Keratinocyte (primary cell): ENCODE measurements around the gene MBTPS1. TPM values are rescaled to one million over a fixed set of nuclear protein-coding genes. Genes with fewer than 3 reads are reported as not detected.
A peak's percentile ranks its signal among the peaks of the same experiment; 100 is the strongest.

ENCODE experiments used
- DNase-seq: peaks from one replicate; pipeline ENCODE4 v3.0.0-alpha.2; 2011; ENCODE audit warnings: low read depth, missing footprints, low spot score
- FAIRE-seq: peaks from 2 replicates; lab custom pipeline; 2011; peaks lifted over from hg19 to GRCh38; lab: Jason Lieb, UNC
- H2AFZ ChIP-seq: 2 replicates; pipeline ENCODE4 v1.6.0; 2012; ENCODE audit warnings: low read length, control low read depth, inconsistent platforms; ENCODE audit not compliant: control insufficient read depth
- H3K27ac ChIP-seq: 2 replicates; pipeline ENCODE4 v1.5.1; 2011; ENCODE audit warnings: low read length; ENCODE audit not compliant: control insufficient read depth, insufficient read depth
- H3K27me3 ChIP-seq: 3 replicates; pipeline ENCODE4 v1.6.0; 2011; ENCODE audit warnings: low read length; ENCODE audit not compliant: control insufficient read depth, insufficient read depth; ENCODE audit errors: extremely low read depth
- H3K36me3 ChIP-seq, 2 experiments: 2 replicates in 1 of 2; 3 replicates in 1 of 2; pipeline ENCODE4 v1.5.1; 2011; ENCODE audit warnings: low read length in 2 of 2, mild to moderate bottlenecking in 1 of 2; ENCODE audit not compliant: control insufficient read depth in 2 of 2, insufficient read depth in 2 of 2; ENCODE audit errors: extremely low read depth in 1 of 2
- H3K4me1 ChIP-seq: 3 replicates; pipeline ENCODE4 v1.5.1; 2011; ENCODE audit warnings: low read length; ENCODE audit not compliant: control insufficient read depth, insufficient read depth; ENCODE audit errors: extremely low read depth
- H3K4me2 ChIP-seq: 3 replicates; pipeline ENCODE4 v1.6.0; 2011; ENCODE audit warnings: low read depth, low read length; ENCODE audit not compliant: control insufficient read depth, insufficient read depth; ENCODE audit errors: extremely low read depth
- H3K4me3 ChIP-seq, 3 experiments: fragments of 200-600 bp in 1 of 3; sonication (generic) in 1 of 3; 2 replicates in 2 of 3; 3 replicates in 1 of 3; pipeline ENCODE4 v1.5.1; 2011 to 2016; ENCODE audit warnings: low read length in 3 of 3, mild to moderate bottlenecking in 3 of 3, control low read depth in 2 of 3, inconsistent platforms in 1 of 3, low read depth in 1 of 3, mixed read lengths in 1 of 3, mixed run types in 1 of 3, moderate library complexity in 1 of 3; ENCODE audit not compliant: control insufficient read depth in 2 of 3, insufficient read depth in 2 of 3; ENCODE audit errors: extremely low read depth in 1 of 3
- H3K79me2 ChIP-seq: 2 replicates; pipeline ENCODE4 v1.6.0; 2012; ENCODE audit warnings: low read length; ENCODE audit not compliant: control insufficient read depth, insufficient read depth
- H3K9ac ChIP-seq: 3 replicates; pipeline ENCODE4 v1.6.0; 2011; ENCODE audit warnings: low read length; ENCODE audit not compliant: control insufficient read depth, insufficient read depth; ENCODE audit errors: extremely low read depth
- H3K9me1 ChIP-seq: 3 replicates; pipeline ENCODE4 v1.6.0; 2011; ENCODE audit warnings: low read length; ENCODE audit not compliant: control insufficient read depth, insufficient read depth; ENCODE audit errors: extremely low read depth
- H3K9me3 ChIP-seq: 2 replicates; pipeline ENCODE4 v1.5.1; 2012; ENCODE audit warnings: low read depth, low read length; ENCODE audit not compliant: control insufficient read depth
- H4K20me1 ChIP-seq: 3 replicates; pipeline ENCODE4 v1.6.0; 2011; ENCODE audit warnings: low read length; ENCODE audit not compliant: control insufficient read depth, insufficient read depth; ENCODE audit errors: extremely low read depth
- CTCF ChIP-seq, 3 experiments: IDR thresholded peaks in 1 of 3; conservative IDR thresholded peaks in 1 of 3; optimal IDR thresholded peaks in 1 of 3; 2 replicates in 2 of 3; 3 replicates in 1 of 3; pipeline versions ENCODE3 to v1.5.1; 2011; ENCODE audit warnings: low read length in 3 of 3, mild to moderate bottlenecking in 3 of 3, moderate library complexity in 2 of 3, control low read depth in 1 of 3, inconsistent platforms in 1 of 3; ENCODE audit not compliant: insufficient read depth in 2 of 3; ENCODE audit errors: extremely low read depth in 1 of 3
- EZH2 ChIP-seq: IDR thresholded peaks from one replicate; pipeline ENCODE4 v1.6.1; 2012; ENCODE audit warnings: inconsistent platforms, mild to moderate bottlenecking, low read length, moderate library complexity
- dilution Hi-C: fragments of 300-500 bp; cut with MboI; formaldehyde crosslinking; loops from one replicate; pipeline ENCODE4 v1.7.0; 2020; ENCODE audit warnings: low sequenced_read_pairs; ENCODE audit not compliant: extremely low pct_ligation_motif_present
- polyA plus RNA-seq, 5 experiments: library from polyadenylated mRNA; depleted of rRNA in 3 of 5; stranded (reverse) in 3 of 5; stranded (forward) in 1 of 5; unstranded in 1 of 5; fragments of >200 nt; gene quantifications; 1 replicate in 1 of 5; 2 replicates in 3 of 5; 3 replicates in 1 of 5; pipeline versions ENCODE4 v1.2.1 to v1.2.3, GENCODE V29; 2011 to 2012; ENCODE audit warnings: missing spikeins in 2 of 5, low read depth in 1 of 5, low replicate concordance in 1 of 5

MBTPS1 gene
- polyA plus RNA-seq, 1 donor (not counting 4 experiments of a cell fraction or from before 2014, with no cell fraction given): 56.0 TPM

- H4K20me1 ChIP-seq: peaks cover 2% of the 10 kb centered on the region
- peaks cover 15% of the 10 kb centered on the region for H3K4me1 ChIP-seq
- no peak for DNase-seq
- peak; percentile 29 for FAIRE-seq
- dilution Hi-C loops: no loop called here
- H2AFZ ChIP-seq: no peak overlapping the region
- no peak overlapping the region for H3K4me2 ChIP-seq
- H3K36me3 ChIP-seq: peaks cover 5 to 11% of the 10 kb centered on the region in 2 experiments
- H3K9me3 ChIP-seq: no peaks in the 10 kb centered on the region
- TF ChIP-seq EZH2: no peak
- no peak for TF ChIP-seq CTCF (optimal IDR thresholded peaks at IDR 0.05 in 1 of 3, IDR thresholded peaks at IDR 0.05 in 1 of 3, conservative IDR thresholded peaks at IDR 0.05 in 1 of 3; ENCODE audit: extremely low read depth in 1 of 3, insufficient read depth in 2 of 3, low read length in 3 of 3)
- no peak overlapping the region for H3K4me3 ChIP-seq
- peaks cover 20% of the 10 kb centered on the region for H3K79me2 ChIP-seq
- no peaks in the 10 kb centered on the region for H3K9me1 ChIP-seq
- no peak overlapping the region for H3K27ac ChIP-seq
- no peak overlapping the region for H3K9ac ChIP-seq
- H3K27me3 ChIP-seq: no peaks in the 10 kb centered on the region
Observed at GRCh38 chr16:84098939-84099338, 17.8 kb downstream of the MBTPS1 start.

- H3K36me3 ChIP-seq: peaks cover 15 to 24% of the 10 kb centered on the region in 2 experiments
- no peaks in the 10 kb centered on the region for H3K9me3 ChIP-seq
- no peak overlapping the region for H3K9ac ChIP-seq
- no peak overlapping the region for H3K4me3 ChIP-seq
- H4K20me1 ChIP-seq: no peaks in the 10 kb centered on the region
- H3K27ac ChIP-seq: no peak overlapping the region
- peaks cover 3% of the 10 kb centered on the region for H3K79me2 ChIP-seq
- FAIRE-seq (no peak), DNase-seq (no peak)
- dilution Hi-C loops: no loop called here
- H3K27me3 ChIP-seq: no peaks in the 10 kb centered on the region
- no peak overlapping the region for H3K4me2 ChIP-seq
- H2AFZ ChIP-seq: no peak overlapping the region
- H3K9me1 ChIP-seq: no peaks in the 10 kb centered on the region
- TF ChIP-seq CTCF (optimal IDR thresholded peaks at IDR 0.05 in 1 of 3, IDR thresholded peaks at IDR 0.05 in 1 of 3, conservative IDR thresholded peaks at IDR 0.05 in 1 of 3; ENCODE audit: extremely low read depth in 1 of 3, insufficient read depth in 2 of 3, low read length in 3 of 3): no peak
- TF ChIP-seq EZH2: no peak
- peaks cover 8% of the 10 kb centered on the region for H3K4me1 ChIP-seq
Observed at GRCh38 chr16:84096447-84097005, 20.2 kb downstream of the MBTPS1 start.
